Common myeloid progenitor, CD34-positive (primary cell): ENCODE results near the gene LRP1-AS.
A peak's percentile ranks its signal among the peaks of the same experiment; 100 is the strongest.
"Not testable (repeated sequence)": the region's sequence is repeated elsewhere in the genome, so short reads cannot be mapped to it uniquely, and the experiment has no call there.

Experiments used
- CTCF ChIA-PET: fragments of 350-600 bp; sonication (Branson Sonifier 250); formaldehyde crosslinking; loops from one replicate; lab custom pipeline; 2021; ENCODE audit warnings: antibody characterized with exemption; lab: Charles Lee
- POLR2A ChIA-PET: fragments of 350-600 bp; sonication (Branson Sonifier 250); formaldehyde crosslinking; loops from one replicate; lab custom pipeline; 2021; ENCODE audit warnings: antibody characterized with exemption; lab: Charles Lee
- DNase-seq, 3 donors: peaks; one replicate each; pipeline versions ENCODE4 v3.0.0 to v3.0.0-alpha.2; 2013
- H3K27ac ChIP-seq, 2 experiments: 1 replicate in 1 of 2; 2 replicates in 1 of 2; pipeline ENCODE4 v1.7.0; 2013; ENCODE audit warnings: inconsistent platforms in 2 of 2, low read length in 2 of 2, mild to moderate bottlenecking in 2 of 2, low read depth in 1 of 2, moderate library complexity in 1 of 2; ENCODE audit not compliant: severe bottlenecking in 2 of 2, insufficient read depth in 1 of 2, poor library complexity in 1 of 2
- H3K27me3 ChIP-seq, 5 experiments: replicated peaks in 2 of 5; 1 replicate in 3 of 5; 2 replicates in 2 of 5; pipeline versions ENCODE4 v1.6.1 to v1.7.0; 2013; ENCODE audit warnings: low read length in 4 of 5, mild to moderate bottlenecking in 2 of 5, moderate library complexity in 2 of 5, inconsistent platforms in 1 of 5; ENCODE audit not compliant: insufficient read depth in 5 of 5, control insufficient read depth in 4 of 5
- H3K36me3 ChIP-seq, 4 experiments: 1 replicate in 2 of 4; 2 replicates in 2 of 4; pipeline versions ENCODE4 v1.6.1 to v1.7.0; 2013; ENCODE audit warnings: low read length in 3 of 4, control low read depth in 1 of 4, mild to moderate bottlenecking in 1 of 4; ENCODE audit not compliant: control insufficient read depth in 4 of 4, insufficient read depth in 4 of 4
- H3K4me1 ChIP-seq, 4 experiments: 1 replicate in 3 of 4; 2 replicates in 1 of 4; pipeline versions ENCODE4 v1.6.1 to v1.7.1; 2013; ENCODE audit warnings: low read length in 3 of 4, mild to moderate bottlenecking in 3 of 4, control low read depth in 1 of 4, inconsistent platforms in 1 of 4, moderate library complexity in 1 of 4; ENCODE audit not compliant: control insufficient read depth in 4 of 4, insufficient read depth in 4 of 4; ENCODE audit errors: control extremely low read depth in 1 of 4
- H3K4me3 ChIP-seq, 7 experiments: 1 replicate in 4 of 7; 2 replicates in 3 of 7; pipeline versions ENCODE4 v1.5.1 to v1.7.0; 2013; ENCODE audit warnings: mild to moderate bottlenecking in 7 of 7, low read length in 6 of 7, moderate library complexity in 6 of 7, inconsistent platforms in 2 of 7, low read depth in 2 of 7, control low read depth in 1 of 7; ENCODE audit not compliant: insufficient read depth in 4 of 7, control insufficient read depth in 1 of 7; ENCODE audit errors: extremely low read depth in 1 of 7
- H3K9me3 ChIP-seq, 5 experiments: 1 replicate in 4 of 5; 2 replicates in 1 of 5; pipeline versions ENCODE4 v1.6.1 to v1.7.1; 2013; ENCODE audit warnings: low read length in 4 of 5, mild to moderate bottlenecking in 2 of 5, inconsistent platforms in 1 of 5, low read depth in 1 of 5, moderate library complexity in 1 of 5; ENCODE audit not compliant: control insufficient read depth in 4 of 5, insufficient read depth in 2 of 5; ENCODE audit errors: control extremely low read depth in 1 of 5
- WGBS: methylation state at CpG from one replicate; pipeline ENCODE4 v1.1.5; 2013; ENCODE audit not compliant: insufficient coverage; 5-methylcytosine and 5-hydroxymethylcytosine counted together

The LRP1-AS gene

GRCh38 chr12:57120718-57121117 is 26.7 kb downstream of the LRP1-AS start:
- H3K36me3 ChIP-seq, H3K9me3 ChIP-seq, H3K4me1 ChIP-seq, H3K27ac ChIP-seq, H3K27me3 ChIP-seq, POLR2A ChIA-PET, DNase-seq, H3K4me3 ChIP-seq: not testable (repeated sequence)
- CTCF ChIA-PET, result interaction anchor here (1.0 to 19.8 kb wide), 6 partner anchors 11 to 66 kb away, joined by 3 to 399 read pairs (median 32); partner anchors contain the start of gene STAT6
- 96% methylated on average over 9 of the region's 11 CpGs for WGBS

GRCh38 chr12:57119294-57120085 is 27.9 kb downstream of the LRP1-AS start:
- DNase-seq, result no peak
- H3K27ac ChIP-seq, result no peak overlapping the region
- H3K9me3 ChIP-seq, result no peaks in the 10 kb centered on the region
- POLR2A ChIA-PET, result no interaction called here
- peaks cover 0 to 4% (median 0%) of the 10 kb centered on the region in 4 experiments for H3K4me1 ChIP-seq
- WGBS, result 100% methylated on average over 3 of the region's 5 CpGs
- no peaks in the 10 kb centered on the region for H3K36me3 ChIP-seq
- CTCF ChIA-PET, result interaction anchor here (0.6 to 19.8 kb wide), 8 partner anchors 8 to 124 kb away, joined by 3 to 399 read pairs (median 6); partner anchors contain the start of gene STAT6
- H3K27me3 ChIP-seq, result peaks cover 0 to 4% (median under 1%) of the 10 kb centered on the region in 5 experiments
- H3K4me3 ChIP-seq, result no peak overlapping the region

- H3K27ac ChIP-seq, result no peak overlapping the region
- H3K9me3 ChIP-seq, result no peaks in the 10 kb centered on the region
- no peaks in the 10 kb centered on the region for H3K36me3 ChIP-seq
- H3K4me1 ChIP-seq, result peaks cover 0 to 4% (median 0%) of the 10 kb centered on the region in 4 experiments
- ChIA-PET CTCF (interaction anchor here (1.4 to 19.8 kb wide), 6 partner anchors 8 to 124 kb away, joined by 3 to 399 read pairs (median 6); no protein-coding TSS in a partner anchor), POLR2A (interaction anchor here (0.5 kb wide), 1 partner anchor 495 kb away, joined by 4 read pairs; no protein-coding TSS in a partner anchor)
- no peak overlapping the region for H3K4me3 ChIP-seq
- WGBS, result 86% methylated on average over 1 of the region's 1 CpG
- peak in 2 of 3 donors; percentile 33 to 39 for DNase-seq
- H3K27me3 ChIP-seq, result peaks cover 0 to 3% (median 0%) of the 10 kb centered on the region in 5 experiments
Measured at GRCh38 chr12:57118711-57119271, 28.6 kb downstream of the LRP1-AS start.

- no peaks in the 10 kb centered on the region for H3K36me3 ChIP-seq
- DNase-seq, result no peak
- no peak overlapping the region for H3K4me3 ChIP-seq
- 93% methylated on average over 3 of the region's 5 CpGs for WGBS
- H3K4me1 ChIP-seq, result peaks cover 0 to 16% (median 10%) of the 10 kb centered on the region in 4 experiments
- ChIA-PET CTCF (interaction anchor here (0.8 to 19.8 kb wide), 12 partner anchors 8 to 70 kb away, joined by 3 to 399 read pairs (median 6); no protein-coding TSS in a partner anchor), POLR2A (no interaction called here)
- H3K27ac ChIP-seq, result no peak overlapping the region
- peaks cover 0 to 3% (median 0%) of the 10 kb centered on the region in 5 experiments for H3K27me3 ChIP-seq
- H3K9me3 ChIP-seq, result no peaks in the 10 kb centered on the region
Measured at GRCh38 chr12:57116580-57117281, 30.7 kb downstream of the LRP1-AS start.

GRCh38 chr12:57112492-57113294 is 34.7 kb downstream of the LRP1-AS start:
- H3K4me1 ChIP-seq, result peaks cover 6 to 37% (median 30%) of the 10 kb centered on the region in 4 experiments
- DNase-seq, result no peak
- ChIA-PET POLR2A (interaction anchor here (0.6 to 3.5 kb wide), 9 partner anchors 10 to 387 kb away, joined by 3 to 42 read pairs (median 5); partner anchors contain the start of genes NAB2, NACA and NEMP1), CTCF (interaction anchor here (1.0 to 27.7 kb wide), 26 partner anchors 9 to 368 kb away, joined by 3 to 835 read pairs (median 6); partner anchors contain the start of genes LRP1 and NEMP1)
- peak overlapping the region in 1 of 2 experiments; percentile 95 for H3K27ac ChIP-seq
- peaks cover 0 to 10% (median 6%) of the 10 kb centered on the region in 4 experiments for H3K36me3 ChIP-seq
- H3K9me3 ChIP-seq, result no peaks in the 10 kb centered on the region
- 78% methylated on average over 4 of the region's 9 CpGs for WGBS
- peak overlapping the region in 5 of 7 experiments; percentile 86 to 98 (median 90) for H3K4me3 ChIP-seq
- H3K27me3 ChIP-seq, result peaks cover 0 to 3% (median 0%) of the 10 kb centered on the region in 5 experiments
